Measurements from ENCODE around the gene SPAG16.
"Not testable (repeated sequence)": the region's sequence is repeated elsewhere in the genome, so short reads cannot be mapped to it uniquely, and the experiment has no call there.

SPAG16 gene

GRCh38 chr2:213561759-213562158, 277.5 kb downstream of the SPAG16 start:
- no peak for DNase-seq

- DNase-seq = no peak
Observed at GRCh38 chr2:213562539-213563180, 278.4 kb downstream of the SPAG16 start.

- DNase-seq = no peak
Observed at GRCh38 chr2:213566846-213567245, 282.6 kb downstream of the SPAG16 start.

GRCh38 chr2:213609570-213610170, 325.4 kb downstream of the SPAG16 start:
- no peak for DNase-seq

GRCh38 chr2:213627054-213627710, 342.9 kb downstream of the SPAG16 start:
- DNase-seq = no peak

- DNase-seq = no peak
Observed at GRCh38 chr2:213627835-213628460, 343.7 kb downstream of the SPAG16 start.

GRCh38 chr2:213640738-213641425, 356.6 kb downstream of the SPAG16 start:
- DNase-seq = no peak

GRCh38 chr2:213644926-213645325, 360.7 kb downstream of the SPAG16 start:
- DNase-seq = no peak

GRCh38 chr2:213649176-213649575, 364.9 kb downstream of the SPAG16 start:
- no peak for DNase-seq

- no peak for DNase-seq
Observed at GRCh38 chr2:213664817-213665216, 380.6 kb downstream of the SPAG16 start.

GRCh38 chr2:213669657-213670056, 385.4 kb downstream of the SPAG16 start:
- no peak for DNase-seq

GRCh38 chr2:213678437-213679218, 394.4 kb downstream of the SPAG16 start:
- DNase-seq = no peak

GRCh38 chr2:213679894-213680293, 395.6 kb downstream of the SPAG16 start:
- DNase-seq = no peak

GRCh38 chr2:213682276-213682675, 398.0 kb downstream of the SPAG16 start:
- no peak for DNase-seq

- no peak for DNase-seq
Observed at GRCh38 chr2:213688133-213688532, 403.9 kb downstream of the SPAG16 start.

GRCh38 chr2:213688825-213689224, 404.6 kb downstream of the SPAG16 start:
- not testable (repeated sequence) for DNase-seq

GRCh38 chr2:213689585-213689984, 405.3 kb downstream of the SPAG16 start:
- no peak for DNase-seq

GRCh38 chr2:213691351-213691750, 407.1 kb downstream of the SPAG16 start:
- DNase-seq = no peak

GRCh38 chr2:213696442-213696841, 412.2 kb downstream of the SPAG16 start:
- no peak for DNase-seq

- not testable (repeated sequence) for DNase-seq
Observed at GRCh38 chr2:213701365-213701764, 417.1 kb downstream of the SPAG16 start.

- no peak for DNase-seq
Observed at GRCh38 chr2:213703406-213704098, 419.3 kb downstream of the SPAG16 start.

- DNase-seq = no peak
Observed at GRCh38 chr2:213710164-213710563, 425.9 kb downstream of the SPAG16 start.
